Urothelium cell line (cell line): ENCODE data around the gene ADGRG2.

Experiments
- DNase-seq: peaks from one replicate; pipeline ENCODE4 v3.0.0; 2011; ENCODE audit warnings: low spot score, mixed read lengths
- FAIRE-seq: peaks from 2 replicates; lab custom pipeline; 2011; peaks lifted over from hg19 to GRCh38; lab: Jason Lieb, UNC

ADGRG2 gene, protein sequence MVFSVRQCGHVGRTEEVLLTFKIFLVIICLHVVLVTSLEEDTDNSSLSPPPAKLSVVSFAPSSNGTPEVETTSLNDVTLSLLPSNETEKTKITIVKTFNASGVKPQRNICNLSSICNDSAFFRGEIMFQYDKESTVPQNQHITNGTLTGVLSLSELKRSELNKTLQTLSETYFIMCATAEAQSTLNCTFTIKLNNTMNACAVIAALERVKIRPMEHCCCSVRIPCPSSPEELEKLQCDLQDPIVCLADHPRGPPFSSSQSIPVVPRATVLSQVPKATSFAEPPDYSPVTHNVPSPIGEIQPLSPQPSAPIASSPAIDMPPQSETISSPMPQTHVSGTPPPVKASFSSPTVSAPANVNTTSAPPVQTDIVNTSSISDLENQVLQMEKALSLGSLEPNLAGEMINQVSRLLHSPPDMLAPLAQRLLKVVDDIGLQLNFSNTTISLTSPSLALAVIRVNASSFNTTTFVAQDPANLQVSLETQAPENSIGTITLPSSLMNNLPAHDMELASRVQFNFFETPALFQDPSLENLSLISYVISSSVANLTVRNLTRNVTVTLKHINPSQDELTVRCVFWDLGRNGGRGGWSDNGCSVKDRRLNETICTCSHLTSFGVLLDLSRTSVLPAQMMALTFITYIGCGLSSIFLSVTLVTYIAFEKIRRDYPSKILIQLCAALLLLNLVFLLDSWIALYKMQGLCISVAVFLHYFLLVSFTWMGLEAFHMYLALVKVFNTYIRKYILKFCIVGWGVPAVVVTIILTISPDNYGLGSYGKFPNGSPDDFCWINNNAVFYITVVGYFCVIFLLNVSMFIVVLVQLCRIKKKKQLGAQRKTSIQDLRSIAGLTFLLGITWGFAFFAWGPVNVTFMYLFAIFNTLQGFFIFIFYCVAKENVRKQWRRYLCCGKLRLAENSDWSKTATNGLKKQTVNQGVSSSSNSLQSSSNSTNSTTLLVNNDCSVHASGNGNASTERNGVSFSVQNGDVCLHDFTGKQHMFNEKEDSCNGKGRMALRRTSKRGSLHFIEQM

DNA sequence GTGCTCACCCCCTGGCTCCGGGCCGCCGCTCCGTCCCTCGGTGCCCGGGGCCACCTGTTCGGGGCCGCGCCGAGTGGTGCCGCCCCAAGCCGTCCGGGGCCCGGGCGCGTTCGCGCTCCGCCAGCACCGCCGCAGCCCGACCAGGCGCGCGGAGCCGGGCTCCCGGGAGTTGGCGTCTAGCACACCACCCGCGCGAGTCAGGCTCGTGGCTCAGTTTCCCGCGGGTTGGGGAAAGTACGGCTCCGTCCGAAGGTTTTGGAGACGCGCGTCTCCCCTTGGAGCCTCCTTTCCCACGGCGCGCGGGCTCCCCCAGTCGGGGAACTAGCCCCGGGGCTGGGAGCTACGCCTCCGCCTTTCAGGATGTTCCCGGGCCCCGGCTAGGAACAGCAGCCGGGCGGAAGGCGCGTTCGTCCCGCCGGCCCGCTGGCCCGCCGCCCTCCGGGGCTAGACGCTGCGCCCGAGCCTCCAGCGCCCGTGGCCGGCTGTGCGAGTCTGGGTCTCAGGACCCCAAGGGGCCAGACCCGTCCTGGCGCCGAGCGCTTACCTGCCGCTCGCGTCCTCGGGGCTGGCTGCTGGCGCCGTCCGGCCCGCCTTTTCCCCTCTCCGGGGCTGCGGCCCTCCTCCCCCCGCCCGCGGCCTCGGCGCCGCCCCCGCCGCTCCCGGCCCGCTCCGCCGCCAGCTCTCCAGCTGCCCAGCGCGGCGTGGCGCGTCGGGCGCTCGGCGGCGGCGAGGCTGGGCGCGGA, at the start of gene ADGRG2:
Gene ADGRG2 (minus strand): TSS at position 571 of the 743 bp plus-strand sequence. CDS start 53,634 bp downstream, outside the sequence.
- FAIRE-seq (no peak), DNase-seq (peak; percentile 18)

DNA sequence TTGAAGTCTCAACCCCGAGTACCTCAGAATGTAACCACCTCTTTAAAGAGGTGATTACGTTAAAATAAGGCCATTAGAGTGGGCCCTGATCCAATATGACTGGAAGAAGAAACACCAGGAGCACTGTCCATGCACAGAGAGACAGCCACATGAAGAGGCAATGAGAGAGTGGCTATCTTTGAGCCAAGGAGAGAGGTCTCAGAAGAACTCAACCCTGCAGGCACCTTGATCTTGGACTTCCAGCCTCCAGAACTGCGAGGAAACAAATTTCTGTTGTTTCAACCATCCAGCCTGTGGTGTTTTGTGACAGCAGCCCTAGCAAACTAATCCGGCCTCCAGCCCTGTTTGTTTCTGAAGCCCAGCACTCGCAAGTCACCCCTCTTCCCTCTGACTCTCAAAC, 46.3 kb upstream of the ADGRG2 start:
- FAIRE-seq (no peak), DNase-seq (no peak)

DNA sequence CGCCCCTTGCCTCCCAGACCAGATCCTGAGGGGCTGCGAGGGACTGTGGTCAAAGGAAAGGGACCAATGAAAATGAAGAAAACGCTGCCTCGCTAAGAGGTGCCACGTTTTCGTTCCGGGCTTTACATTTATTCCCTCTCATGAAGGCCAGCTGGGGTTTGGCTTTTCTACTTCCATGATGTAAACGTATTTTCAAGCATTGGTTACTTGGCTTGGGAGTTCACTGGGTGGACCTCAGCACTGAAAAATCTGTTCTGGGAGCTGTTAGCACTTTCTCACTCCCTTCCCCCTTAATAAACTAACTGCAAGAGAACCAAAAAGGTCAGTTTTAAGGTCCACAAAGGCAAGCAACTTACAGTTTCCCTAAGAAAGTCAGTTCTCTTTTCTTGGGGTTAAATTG, 40.6 kb upstream of the ADGRG2 start:
- DNase-seq (no peak), FAIRE-seq (no peak)

DNA sequence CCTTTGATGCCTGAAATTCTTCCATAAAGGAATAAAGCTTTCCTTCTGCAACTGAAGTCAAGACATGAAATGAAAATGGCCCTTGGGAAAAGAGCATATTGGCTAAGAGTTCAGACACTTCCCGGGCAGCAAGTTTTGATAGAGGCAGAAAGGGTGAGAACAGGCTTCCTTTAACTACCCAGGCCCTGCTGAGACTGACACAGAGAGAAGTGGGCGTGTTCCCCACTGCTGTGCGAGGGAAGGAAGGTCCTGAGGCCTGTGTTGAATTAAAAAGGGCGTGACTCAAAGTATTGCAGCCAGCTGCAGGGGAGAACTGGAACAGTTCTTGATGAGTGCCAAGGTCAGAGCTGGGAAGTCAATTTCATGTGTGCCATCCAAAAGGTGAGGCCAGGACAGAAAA, 33.9 kb upstream of the ADGRG2 start:
- FAIRE-seq (no peak), DNase-seq (no peak)

DNA sequence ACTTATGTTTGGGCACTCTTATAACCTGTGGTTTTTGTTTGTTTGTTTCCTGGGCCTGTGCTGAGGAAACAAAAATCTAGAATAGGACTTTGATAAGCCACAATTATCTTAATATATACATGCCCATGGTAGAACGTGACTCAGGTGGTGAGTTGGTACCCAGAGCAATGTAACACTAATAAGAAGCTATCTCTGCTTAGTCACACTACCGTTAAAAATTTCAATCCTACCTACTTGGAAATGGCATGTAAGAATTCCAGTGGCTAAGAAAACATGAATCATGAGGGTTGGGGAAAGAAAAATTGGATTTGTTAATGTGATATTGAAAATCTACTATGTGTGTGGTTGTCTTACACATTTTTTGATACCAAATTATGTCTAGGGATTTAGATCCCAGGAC, 30.5 kb upstream of the ADGRG2 start:
- FAIRE-seq (no peak), DNase-seq (no peak)

DNA sequence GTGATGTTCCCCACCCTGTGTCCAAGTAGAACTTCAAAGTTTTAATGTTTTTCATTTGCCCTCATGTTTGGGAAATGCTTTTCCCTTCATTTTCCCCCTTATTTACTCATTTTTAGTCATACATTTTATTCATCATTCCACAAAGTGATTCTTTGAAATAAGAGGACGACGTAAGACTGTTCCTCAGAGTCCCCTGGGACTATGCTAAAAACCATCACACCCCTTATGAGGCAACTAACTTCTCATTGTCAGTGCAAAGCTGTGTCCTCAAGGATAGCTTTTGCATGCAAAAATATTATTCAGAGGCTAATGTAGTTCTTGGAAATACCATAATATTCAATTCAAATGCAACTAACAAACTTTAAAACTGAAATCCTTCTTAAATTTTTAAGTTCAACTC, 14.8 kb upstream of the ADGRG2 start:
- no peak for FAIRE-seq

DNA sequence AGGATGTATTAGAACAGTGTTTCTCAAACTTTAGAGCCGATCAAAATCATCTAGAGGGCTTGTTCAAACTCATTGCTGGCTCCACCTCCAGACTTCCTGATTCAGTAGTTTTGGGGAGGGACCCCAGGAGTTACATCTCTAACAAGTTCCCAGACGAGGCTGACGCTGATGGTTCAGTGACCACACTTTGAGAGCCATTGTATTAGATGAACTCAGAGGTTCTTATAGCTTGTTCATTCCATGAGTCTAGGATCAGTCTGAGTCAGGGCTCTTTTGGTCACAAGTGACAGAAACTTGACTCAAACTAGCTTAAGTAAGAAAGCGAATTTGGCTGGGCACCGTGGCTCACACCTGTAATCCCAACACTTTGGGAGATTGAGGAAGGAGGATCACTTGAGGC, 11.5 kb upstream of the ADGRG2 start:
- FAIRE-seq (no peak), DNase-seq (no peak)

More for the DNA sequence above, 14.8 kb upstream of the ADGRG2 start:
- no peak for DNase-seq

DNA sequence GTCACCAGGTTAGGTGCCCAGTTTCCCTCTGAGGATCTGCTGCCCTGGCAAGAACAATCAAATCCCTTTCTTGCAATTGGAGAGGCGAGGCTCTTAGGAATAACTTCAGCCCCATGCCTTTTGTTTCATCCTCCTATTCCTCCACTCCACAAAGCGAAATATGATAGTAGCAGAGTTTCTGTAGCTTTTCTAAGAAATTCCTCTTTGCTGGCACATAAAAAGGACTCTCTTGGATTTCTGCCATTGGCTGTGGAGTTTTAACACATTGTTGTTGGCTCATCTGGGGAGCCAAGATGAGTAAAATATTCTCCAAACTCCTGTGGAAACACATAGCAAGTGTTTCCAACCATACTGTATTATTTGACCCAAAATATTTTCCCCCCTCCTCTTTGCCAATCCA, 11.0 kb upstream of the ADGRG2 start:
- FAIRE-seq, result no peak

DNA sequence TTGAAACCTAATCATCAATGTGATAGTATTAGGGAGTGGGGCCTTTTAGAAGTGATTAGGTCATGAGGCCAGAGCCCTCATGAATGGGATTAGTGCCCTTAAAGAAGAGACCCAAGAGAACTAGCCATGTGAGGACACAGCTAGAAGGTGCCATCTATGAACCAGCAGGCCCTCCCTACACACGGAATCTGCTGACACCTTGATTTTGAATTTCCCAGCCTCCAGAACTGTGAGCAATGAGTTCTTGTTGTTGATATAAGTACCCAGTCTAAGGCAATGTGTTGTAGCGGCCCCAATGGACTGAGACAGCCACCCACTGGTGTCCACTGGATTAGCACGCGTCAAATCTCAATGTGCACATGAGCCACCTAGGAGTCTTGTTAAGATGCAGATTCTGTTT, 8.4 kb upstream of the ADGRG2 start:
- FAIRE-seq, result no peak

More for the DNA sequence above, 11.0 kb upstream of the ADGRG2 start:
- DNase-seq, result no peak

DNA sequence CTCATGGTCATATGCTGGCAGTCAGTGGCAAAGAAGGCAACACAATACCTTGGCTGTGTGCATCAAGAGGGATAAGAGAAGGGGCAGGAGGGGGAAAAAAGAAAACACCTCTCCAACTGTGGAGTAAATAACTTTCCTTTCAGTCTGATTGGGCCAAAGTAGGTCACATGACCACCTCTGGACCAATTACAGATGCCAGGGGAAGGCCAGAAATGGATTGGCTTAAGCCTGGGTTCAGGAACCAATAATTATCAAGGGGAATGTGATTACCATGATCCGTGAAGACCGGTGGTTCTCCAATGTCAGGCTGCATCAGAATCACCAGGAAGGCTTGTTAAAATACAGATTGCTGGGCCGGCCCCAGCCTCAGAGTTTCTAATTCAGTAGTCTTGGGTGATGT, 7.4 kb upstream of the ADGRG2 start:
- no peak for FAIRE-seq
- no peak for DNase-seq

More for the DNA sequence above, 8.4 kb upstream of the ADGRG2 start:
- no peak for DNase-seq

DNA sequence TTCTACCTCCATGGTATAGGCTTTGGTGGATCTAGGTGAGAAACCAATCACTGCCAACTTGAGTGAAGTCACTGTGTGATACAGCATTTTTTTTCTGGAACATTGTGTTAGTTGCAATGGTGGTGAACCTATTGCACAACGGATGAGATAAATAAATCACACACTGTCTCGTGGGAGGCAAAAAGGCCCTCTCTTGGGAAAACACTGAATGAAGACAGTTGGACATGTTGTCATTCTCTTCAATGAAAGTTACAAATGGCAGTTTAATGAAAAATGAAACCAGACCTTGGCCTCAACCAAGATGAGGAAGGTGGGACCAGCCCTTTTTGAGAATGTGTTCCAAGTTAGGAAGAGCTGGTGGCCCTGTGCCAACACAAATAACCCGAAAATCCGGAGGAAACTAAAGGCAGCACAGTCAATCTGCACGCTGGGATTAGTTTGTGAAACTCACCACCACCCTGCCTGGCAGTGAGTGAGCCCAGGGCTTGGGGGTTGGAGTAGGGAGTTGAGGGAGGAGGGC, 5.4 kb upstream of the ADGRG2 start:
- FAIRE-seq (no peak), DNase-seq (no peak)

DNA sequence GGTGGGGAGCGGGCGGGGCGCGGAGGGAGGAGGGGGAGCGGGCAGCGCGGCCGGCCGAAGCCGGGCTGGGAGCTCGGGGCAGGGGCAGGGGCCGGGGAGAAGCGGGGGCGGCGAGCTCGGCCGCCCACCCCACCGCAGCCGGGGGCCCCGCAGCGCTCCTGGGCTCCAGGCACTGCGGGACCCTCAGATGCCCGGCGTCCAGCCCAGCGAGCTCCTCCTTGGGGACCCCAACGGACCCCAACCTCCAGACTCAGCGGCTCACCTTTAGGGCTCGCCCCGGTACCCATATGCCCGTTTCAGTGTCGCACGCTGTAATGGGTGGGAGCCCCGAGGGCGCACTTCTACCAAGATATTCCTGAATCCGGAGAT, 357 bp upstream of the ADGRG2 start:
- DNase-seq, result no peak

DNA sequence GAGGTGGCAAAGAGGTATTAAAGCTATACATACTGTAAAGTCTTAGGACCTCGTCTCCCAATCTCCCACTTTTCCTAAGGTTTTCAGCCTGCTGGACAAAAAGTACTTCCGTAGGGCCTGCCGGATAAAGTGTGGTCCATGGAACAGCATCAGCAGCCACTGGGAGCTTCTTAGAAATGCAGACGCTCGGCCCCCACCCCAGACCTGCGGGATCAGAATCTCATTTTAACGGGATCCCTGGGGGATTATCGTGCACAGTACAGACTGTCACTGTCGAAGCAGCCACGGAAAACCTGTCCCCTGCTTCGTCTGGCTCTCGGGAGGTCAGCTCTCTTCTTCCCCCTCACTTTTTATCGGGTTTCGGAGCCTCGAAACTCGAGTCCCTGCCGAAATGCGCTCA, 802 bp downstream of the ADGRG2 start:
- DNase-seq, result no peak
- FAIRE-seq, result no peak

More for the DNA sequence above, 357 bp upstream of the ADGRG2 start:
- FAIRE-seq, result no peak

DNA sequence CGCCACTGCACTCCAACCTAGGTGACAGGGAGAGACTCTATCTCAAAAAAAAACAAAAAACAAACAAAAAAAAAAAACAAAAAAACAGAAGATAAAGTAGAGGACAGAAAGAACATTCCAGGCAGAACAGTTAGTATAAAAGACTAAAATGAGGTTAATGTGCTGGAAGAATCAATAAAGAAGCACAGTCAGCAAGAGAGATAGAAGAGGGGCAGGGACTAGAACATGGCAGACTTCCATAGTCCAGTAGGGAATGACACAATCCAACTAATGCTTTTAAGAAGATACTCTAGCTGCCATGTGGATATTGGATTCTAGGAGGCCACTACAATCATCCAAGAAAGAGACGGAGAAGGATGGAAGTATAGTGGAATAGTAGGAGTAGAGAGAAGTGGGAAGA, 11.6 kb downstream of the ADGRG2 start:
- no peak for FAIRE-seq

DNA sequence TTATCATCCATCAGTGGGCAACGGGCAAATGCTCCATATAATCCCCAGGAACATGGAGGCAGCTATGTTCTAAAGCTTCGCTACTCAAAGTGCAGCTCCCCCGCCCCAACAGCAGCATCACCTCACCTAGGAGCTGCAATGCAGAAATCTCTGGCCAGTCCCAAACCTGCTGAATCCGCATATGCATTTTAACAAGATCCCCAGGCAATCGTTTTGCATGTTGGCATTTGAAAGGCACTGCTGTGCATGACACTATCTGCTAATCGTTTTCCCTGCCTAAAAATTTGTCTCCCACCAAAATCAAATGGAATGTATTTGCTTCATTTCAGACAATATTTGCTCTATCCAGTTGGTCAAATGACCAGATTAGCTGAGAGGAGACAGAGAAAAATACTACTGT, 15.2 kb downstream of the ADGRG2 start:
- FAIRE-seq, result no peak

More for the DNA sequence above, 11.6 kb downstream of the ADGRG2 start:
- no peak for DNase-seq

DNA sequence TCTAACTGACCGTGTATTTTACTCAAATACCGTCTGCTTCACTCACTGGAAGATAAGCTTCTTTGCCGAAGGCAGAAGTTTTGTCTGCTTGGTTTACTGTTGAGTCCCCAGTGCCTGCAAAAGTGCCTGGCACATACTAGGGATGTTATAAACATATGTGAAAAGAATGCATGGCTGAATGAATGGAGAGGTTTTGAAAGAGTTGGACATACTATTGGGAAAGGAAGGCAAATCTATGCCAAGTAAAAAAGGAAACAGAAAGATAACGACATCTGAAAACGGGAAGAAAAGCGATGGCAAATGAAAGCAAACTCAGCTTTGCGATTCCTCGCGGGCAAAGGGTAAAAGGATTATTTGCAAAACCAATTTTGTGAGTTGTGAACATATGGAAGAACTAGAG, 21.7 kb downstream of the ADGRG2 start:
- DNase-seq (no peak), FAIRE-seq (no peak)

More for the DNA sequence above, 15.2 kb downstream of the ADGRG2 start:
- DNase-seq, result no peak

DNA sequence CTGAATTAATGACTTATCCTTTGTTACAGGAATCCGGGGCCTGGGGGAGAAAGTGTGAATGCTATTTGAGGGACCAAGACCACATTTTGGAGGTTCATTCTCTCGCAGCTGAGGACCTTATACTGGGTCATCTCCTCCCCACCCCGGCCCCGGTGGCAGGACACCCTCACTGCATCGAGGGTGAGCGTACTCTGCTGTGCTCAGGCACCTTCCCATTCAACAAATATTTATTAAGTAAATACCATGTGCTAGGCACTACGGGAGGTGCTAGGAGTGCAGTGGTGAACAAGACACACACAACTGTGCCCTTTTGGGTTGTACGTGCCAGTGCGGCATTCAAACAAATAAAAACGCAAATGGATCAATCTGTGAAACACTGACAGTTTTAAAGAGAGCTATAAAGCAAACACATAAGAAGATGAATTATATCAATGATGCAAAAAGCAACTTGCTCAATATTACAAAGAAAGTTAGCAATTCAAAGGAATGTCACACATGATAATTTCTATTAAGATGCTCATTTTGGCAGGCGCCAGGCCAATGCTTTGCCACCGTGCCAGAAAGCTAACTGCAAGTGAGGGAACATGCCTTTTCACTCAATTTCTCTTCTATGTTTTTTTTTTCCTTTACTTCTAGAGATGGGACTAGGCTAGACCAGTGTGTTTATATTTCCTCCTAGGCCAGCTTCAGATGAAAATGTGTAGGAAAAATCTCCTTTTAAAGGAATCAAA, 24.6 kb downstream of the ADGRG2 start:
- FAIRE-seq (no peak), DNase-seq (no peak)

DNA sequence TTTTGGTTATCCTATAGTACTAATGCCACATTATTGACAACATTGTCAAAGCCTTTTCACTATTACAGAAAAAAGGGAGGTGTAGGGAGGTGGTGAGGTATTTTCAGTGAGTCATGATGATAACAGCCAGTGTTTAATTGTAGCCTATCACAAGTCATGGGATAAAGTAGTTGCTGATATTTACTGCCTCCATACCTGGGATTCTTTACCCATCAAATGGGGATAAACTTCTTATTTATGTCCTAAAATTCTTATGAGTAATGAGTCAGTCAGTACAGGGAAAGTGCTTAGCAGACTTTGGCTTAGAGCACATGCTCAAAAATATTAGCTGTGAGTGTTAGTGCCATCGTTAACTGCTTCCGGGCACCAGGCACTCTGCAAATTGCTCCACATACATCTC, 25.7 kb downstream of the ADGRG2 start:
- FAIRE-seq (no peak), DNase-seq (no peak)

DNA sequence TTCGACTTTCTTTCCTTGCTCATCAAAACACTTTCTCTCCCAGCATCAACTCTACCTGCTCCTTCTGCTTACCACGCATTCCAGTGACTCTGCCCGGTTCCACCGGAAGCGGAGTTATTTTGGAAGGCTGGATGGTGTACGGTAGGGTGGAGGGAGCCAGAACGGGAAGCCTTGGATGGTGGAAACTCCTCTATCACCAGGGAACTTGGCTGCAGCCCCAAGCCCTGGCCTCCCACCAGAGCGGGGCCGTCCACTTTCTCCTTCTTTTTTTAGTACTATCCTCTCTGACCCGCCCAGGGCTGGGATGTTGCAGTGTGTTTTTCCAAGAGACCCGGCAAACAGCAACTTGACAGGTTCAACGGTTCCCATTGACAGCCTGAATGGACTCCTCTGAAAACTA, 27.6 kb downstream of the ADGRG2 start:
- FAIRE-seq, result no peak
- no peak for DNase-seq

DNA sequence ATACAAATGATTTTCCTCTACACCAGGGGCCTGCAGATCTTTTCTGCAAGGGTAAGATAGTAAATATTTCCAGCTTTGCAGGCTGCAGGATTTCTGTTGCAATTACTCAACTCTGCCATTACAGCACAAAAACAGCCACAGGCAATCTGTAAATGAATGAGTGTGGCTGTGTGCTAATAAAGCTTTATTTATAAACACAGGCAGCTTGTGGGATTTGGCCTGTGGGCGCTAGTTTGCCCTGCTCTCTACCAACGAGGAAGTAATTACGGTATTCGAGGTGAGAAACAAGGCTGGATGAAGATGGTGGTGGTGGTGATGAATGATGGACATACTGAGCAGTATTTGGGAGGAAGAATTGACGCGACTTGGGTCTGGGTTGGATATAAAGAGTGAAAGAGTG, 30.7 kb downstream of the ADGRG2 start:
- FAIRE-seq, result no peak
- DNase-seq, result no peak
